ENCODE results near the gene EPHB2.

DNA sequence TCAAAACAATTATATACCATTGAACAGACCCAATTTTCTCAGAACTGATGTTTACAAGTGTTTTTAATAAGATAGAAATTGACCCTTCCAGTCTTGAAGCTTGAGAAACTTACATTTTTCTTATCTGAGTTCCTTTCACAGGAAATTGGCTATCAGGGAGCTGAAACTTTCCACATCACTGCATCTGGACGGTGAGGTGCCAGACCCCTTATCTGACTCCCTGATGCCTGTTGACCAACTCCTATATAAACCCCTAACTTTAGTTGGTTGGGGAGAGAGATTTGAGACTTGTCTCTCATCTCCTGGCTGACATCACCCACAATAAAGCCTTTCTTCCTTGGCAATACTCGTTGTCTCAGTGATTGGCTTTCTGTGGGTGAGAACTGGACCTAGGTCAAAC, 230.6 kb downstream of the EPHB2 start:
- TF ChIP-seq, protein P1, sequence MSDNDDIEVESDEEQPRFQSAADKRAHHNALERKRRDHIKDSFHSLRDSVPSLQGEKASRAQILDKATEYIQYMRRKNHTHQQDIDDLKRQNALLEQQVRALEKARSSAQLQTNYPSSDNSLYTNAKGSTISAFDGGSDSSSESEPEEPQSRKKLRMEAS (CRISPR knock-in tag; IDR thresholded peaks at IDR 0.05) = no peak
- TF ChIP-seq, protein P2, sequence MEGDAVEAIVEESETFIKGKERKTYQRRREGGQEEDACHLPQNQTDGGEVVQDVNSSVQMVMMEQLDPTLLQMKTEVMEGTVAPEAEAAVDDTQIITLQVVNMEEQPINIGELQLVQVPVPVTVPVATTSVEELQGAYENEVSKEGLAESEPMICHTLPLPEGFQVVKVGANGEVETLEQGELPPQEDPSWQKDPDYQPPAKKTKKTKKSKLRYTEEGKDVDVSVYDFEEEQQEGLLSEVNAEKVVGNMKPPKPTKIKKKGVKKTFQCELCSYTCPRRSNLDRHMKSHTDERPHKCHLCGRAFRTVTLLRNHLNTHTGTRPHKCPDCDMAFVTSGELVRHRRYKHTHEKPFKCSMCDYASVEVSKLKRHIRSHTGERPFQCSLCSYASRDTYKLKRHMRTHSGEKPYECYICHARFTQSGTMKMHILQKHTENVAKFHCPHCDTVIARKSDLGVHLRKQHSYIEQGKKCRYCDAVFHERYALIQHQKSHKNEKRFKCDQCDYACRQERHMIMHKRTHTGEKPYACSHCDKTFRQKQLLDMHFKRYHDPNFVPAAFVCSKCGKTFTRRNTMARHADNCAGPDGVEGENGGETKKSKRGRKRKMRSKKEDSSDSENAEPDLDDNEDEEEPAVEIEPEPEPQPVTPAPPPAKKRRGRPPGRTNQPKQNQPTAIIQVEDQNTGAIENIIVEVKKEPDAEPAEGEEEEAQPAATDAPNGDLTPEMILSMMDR (IDR thresholded peaks at IDR 0.05) = no peak
- TF ChIP-seq ZNF121 (CRISPR knock-in tag; IDR thresholded peaks at IDR 0.05) (no peak), ZBTB21 (CRISPR knock-in tag; IDR thresholded peaks at IDR 0.05; ENCODE audit: borderline replicate concordance) (no peak), JUN (CRISPR knock-in tag; IDR thresholded peaks at IDR 0.05) (no peak), SP1 (CRISPR knock-in tag; conservative IDR thresholded peaks at IDR 0.05) (no peak), CREB1 (CRISPR knock-in tag; IDR thresholded peaks at IDR 0.05) (no peak), IRF1 (CRISPR knock-in tag; IDR thresholded peaks at IDR 0.05) (no peak)
- TF ChIP-seq, protein P3, sequence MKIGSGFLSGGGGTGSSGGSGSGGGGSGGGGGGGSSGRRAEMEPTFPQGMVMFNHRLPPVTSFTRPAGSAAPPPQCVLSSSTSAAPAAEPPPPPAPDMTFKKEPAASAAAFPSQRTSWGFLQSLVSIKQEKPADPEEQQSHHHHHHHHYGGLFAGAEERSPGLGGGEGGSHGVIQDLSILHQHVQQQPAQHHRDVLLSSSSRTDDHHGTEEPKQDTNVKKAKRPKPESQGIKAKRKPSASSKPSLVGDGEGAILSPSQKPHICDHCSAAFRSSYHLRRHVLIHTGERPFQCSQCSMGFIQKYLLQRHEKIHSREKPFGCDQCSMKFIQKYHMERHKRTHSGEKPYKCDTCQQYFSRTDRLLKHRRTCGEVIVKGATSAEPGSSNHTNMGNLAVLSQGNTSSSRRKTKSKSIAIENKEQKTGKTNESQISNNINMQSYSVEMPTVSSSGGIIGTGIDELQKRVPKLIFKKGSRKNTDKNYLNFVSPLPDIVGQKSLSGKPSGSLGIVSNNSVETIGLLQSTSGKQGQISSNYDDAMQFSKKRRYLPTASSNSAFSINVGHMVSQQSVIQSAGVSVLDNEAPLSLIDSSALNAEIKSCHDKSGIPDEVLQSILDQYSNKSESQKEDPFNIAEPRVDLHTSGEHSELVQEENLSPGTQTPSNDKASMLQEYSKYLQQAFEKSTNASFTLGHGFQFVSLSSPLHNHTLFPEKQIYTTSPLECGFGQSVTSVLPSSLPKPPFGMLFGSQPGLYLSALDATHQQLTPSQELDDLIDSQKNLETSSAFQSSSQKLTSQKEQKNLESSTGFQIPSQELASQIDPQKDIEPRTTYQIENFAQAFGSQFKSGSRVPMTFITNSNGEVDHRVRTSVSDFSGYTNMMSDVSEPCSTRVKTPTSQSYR (CRISPR knock-in tag; IDR thresholded peaks at IDR 0.05) = no peak
